Hematopoietic multipotent progenitor cell treated with erythropoietin and hydrocortisone succinate and interleukin-3 and kit ligand, for 17 days (in vitro differentiated cells): ENCODE data around the gene ZNF79.
"Not testable (repeated sequence)": the region's sequence is repeated elsewhere in the genome, so short reads cannot be mapped to it uniquely, and the experiment has no call there.

Source experiments
- DNase-seq: peaks from one replicate; pipeline ENCODE4 v3.0.0-alpha.2; 2015; ENCODE audit warnings: low spot score

ZNF79 gene

GRCh38 chr9:127455324-127455992 is 31.3 kb downstream of the ZNF79 start:
- DNase-seq, result peak; percentile 74

GRCh38 chr9:127457191-127457878 is 33.2 kb downstream of the ZNF79 start:
- no peak for DNase-seq

- no peak for DNase-seq
Observed at GRCh38 chr9:127458921-127459320, 34.7 kb downstream of the ZNF79 start.

GRCh38 chr9:127463382-127463781 is 39.2 kb downstream of the ZNF79 start:
- no peak for DNase-seq

GRCh38 chr9:127463911-127464310 is 39.7 kb downstream of the ZNF79 start:
- DNase-seq, result no peak

- DNase-seq, result not testable (repeated sequence)
Observed at GRCh38 chr9:127466407-127466917, 42.3 kb downstream of the ZNF79 start.

- no peak for DNase-seq
Observed at GRCh38 chr9:127467621-127468020, 43.4 kb downstream of the ZNF79 start.

- no peak for DNase-seq
Observed at GRCh38 chr9:127470662-127471061, 46.5 kb downstream of the ZNF79 start.

GRCh38 chr9:127473501-127473900 is 49.3 kb downstream of the ZNF79 start:
- no peak for DNase-seq

- no peak for DNase-seq
Observed at GRCh38 chr9:127473932-127474331, 49.8 kb downstream of the ZNF79 start.

- DNase-seq, result no peak
Observed at GRCh38 chr9:127474592-127474991, 50.4 kb downstream of the ZNF79 start.

- no peak for DNase-seq
Observed at GRCh38 chr9:127479507-127480081, 55.4 kb downstream of the ZNF79 start.

GRCh38 chr9:127482662-127483061 is 58.5 kb downstream of the ZNF79 start:
- no peak for DNase-seq

- DNase-seq, result no peak
Observed at GRCh38 chr9:127485995-127486394, 61.8 kb downstream of the ZNF79 start.

- no peak for DNase-seq
Observed at GRCh38 chr9:127488946-127489345, 64.8 kb downstream of the ZNF79 start.

- no peak for DNase-seq
Observed at GRCh38 chr9:127489471-127490115, 65.4 kb downstream of the ZNF79 start.

- no peak for DNase-seq
Observed at GRCh38 chr9:127490535-127491230, 66.5 kb downstream of the ZNF79 start.

GRCh38 chr9:127491516-127491915 is 67.3 kb downstream of the ZNF79 start:
- DNase-seq, result no peak

GRCh38 chr9:127492616-127493015 is 68.4 kb downstream of the ZNF79 start:
- no peak for DNase-seq

GRCh38 chr9:127493592-127494303 is 69.6 kb downstream of the ZNF79 start:
- DNase-seq, result no peak

- no peak for DNase-seq
Observed at GRCh38 chr9:127494304-127494702, 70.1 kb downstream of the ZNF79 start.
